Stimulated activated CD4-positive, alpha-beta T cell treated with anti-CD3 and anti-CD28 coated beads, Interleukin-12 subunit alpha, Interleukin-12 subunit beta, amount 100 ng/mL, for 24 hours (primary cell): ENCODE results near the gene TENT5C.
A peak's percentile ranks its signal among the peaks of the same experiment; 100 is the strongest.
"Not testable (repeated sequence)": the region's sequence is repeated elsewhere in the genome, so short reads cannot be mapped to it uniquely, and the experiment has no call there.

Source experiments
- DNase-seq, 2 experiments: peaks; one replicate each; pipeline ENCODE4 v3.0.0-alpha.2; 2020; ENCODE audit warnings: low read depth in 2 of 2

Gene TENT5C

DNA sequence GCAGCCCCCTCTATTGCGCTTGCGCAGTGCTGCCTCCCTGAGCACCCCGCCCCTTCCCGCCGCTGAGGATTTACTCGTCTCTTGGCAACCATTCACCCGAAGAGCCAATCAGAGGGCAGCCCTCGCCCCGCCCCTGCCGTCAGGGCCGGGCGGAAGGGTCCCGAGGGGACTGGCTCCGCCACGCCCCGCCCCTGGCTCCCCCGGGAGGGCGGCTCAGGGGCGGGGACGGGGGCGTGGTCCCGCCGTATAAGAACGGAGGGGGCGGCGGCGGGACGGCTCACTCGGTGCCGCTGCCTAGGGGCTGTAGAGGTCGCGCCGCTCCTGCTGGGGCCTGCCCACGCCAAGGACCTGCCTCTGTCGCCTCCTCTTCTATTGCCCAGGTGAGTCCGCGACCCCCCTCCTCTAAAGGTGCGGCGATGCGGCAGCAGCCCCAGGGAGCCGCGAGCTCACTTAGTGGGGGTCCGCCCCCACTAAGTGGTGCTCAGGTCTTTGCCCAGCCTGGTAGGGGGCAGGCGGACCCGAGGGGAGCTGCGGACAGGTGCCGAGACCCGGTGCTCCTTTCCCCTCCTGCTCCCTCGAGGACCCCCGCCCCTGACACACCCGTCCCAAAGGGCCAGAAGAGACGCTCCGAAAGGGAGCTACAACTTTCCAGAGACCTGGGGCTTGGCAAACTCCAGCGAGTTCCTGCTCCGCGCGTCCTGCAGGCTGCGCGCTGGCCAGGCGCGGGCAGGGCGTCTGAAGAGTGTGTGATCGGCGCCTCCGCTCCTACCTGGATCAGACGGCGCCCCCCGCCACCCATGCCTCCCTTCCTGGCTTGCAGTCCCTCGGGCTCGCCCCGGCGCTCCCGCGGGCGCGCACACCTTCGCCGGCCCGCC is at the start of gene TENT5C:
Gene TENT5C, plus strand, starts transcription at position 275 of the 875 bp plus-strand sequence. CDS start 16,821 bp downstream, outside the sequence.
- peak; percentile 92 to 96 for DNase-seq

DNA sequence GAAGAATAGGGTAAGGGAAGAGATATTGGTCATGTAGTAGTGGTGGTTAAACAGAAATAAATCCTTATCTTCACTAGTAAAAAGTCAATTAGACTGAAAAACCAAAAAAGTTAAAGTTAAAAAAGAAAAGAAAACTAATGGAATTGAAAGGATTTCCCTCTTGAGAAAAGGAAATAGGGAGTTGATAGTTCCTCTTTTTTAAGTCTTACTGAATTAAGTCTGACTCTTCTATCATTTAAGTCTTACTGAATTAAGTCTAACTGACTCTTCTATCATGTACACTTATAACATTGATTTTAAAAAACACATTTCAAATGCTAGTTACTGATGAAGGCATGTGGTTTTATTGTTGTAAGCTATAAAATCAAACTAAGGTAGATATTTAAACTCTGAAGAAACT is 49.5 kb upstream of the TENT5C start:
- no peak for DNase-seq

DNA sequence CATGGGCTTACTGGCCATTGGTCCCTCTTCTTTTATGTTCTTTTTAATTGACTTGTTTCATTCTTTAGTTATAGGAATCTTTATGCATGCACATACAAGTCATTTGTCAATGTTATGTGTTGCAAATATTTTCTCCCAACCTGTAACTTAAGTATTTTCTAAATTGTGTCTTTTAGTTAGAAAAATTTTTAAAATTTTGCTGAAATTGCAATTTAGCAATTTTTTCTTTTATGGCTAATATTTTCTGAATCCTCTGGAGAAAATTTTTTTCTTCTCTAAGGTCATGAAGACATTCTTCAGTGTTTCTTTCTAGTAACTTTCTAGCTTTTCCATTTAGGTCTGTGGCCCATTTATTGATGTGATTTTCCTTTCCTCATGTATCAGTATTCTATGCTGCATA is 48.9 kb upstream of the TENT5C start:
- no peak for DNase-seq

DNA sequence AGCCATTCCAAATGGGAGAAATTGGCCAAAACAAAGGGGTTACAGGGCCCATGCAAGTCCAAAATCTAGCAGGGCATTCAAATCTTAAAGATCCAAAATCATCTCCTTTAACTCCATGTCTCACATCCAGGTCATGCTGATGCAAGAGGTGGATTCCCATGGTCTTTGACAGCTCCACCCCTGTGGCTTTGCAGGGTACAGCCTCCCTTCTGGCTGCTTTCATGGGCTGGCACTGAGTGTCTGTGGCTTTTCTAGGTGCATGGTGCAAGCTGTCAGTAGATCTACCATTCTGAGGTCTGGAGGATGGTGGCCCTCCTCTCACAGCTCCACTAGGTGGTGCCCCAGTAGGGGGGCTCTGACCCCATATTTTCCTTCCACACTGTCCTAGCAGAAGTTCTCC is 47.4 kb upstream of the TENT5C start:
- DNase-seq: not testable (repeated sequence)

DNA sequence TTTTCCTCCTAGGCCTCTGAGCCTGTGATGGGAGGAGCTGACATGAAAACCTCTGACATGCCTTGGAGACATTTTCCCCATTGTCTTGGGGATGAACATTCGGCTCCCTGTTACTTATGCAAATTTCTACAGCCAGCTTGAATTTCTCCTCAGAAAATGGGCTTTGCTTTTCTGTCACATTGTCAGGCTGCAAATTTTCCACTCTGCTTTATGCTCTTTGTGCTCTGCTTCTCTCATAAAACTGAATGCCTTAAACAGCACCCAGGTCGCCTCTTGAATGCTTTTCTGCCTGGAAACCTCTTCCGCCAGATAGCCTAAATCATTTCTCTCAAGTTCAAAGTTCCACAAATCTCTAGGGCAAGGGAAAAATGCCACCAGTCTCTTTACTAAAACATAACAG is 46.7 kb upstream of the TENT5C start:
- DNase-seq: no peak

DNA sequence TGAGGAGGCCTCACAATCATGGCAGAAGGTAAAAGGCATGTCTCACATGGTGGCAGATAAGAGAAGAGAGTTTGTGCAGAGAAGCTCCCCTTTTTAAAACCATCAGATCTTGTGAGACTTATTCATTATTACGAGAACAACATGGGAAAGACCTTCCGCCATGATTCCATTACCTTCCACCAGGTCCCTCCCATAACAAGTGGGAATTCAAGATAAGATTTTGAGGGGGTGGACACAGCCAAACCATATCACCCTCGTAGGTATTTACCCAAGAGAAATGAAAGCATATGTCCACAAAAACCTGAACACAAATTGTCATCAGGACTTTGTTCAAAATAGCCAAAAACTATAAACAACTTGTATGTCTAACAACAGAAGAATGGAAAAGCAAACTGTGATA is 45.9 kb upstream of the TENT5C start:
- DNase-seq: no peak

DNA sequence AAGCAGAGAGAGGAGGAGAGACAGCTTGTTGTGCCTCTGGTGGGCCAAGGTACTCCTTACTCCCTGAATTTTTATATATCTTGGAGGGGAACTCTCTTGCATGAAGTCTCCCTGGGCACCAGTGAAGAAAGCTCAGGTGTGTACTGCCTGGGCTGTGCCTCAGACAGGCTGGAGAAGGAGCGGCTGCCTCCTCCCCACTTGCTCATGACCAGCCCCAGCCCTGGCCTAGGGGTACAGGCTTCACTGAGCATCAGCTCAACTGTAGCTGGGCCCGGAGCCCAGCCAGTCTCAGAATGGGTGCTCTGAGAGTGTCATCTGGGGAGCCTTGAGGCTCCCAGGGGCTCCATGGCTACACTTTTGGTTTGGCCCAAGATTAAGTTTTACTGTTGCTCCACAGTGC is 44.8 kb upstream of the TENT5C start:
- DNase-seq: no peak

DNA sequence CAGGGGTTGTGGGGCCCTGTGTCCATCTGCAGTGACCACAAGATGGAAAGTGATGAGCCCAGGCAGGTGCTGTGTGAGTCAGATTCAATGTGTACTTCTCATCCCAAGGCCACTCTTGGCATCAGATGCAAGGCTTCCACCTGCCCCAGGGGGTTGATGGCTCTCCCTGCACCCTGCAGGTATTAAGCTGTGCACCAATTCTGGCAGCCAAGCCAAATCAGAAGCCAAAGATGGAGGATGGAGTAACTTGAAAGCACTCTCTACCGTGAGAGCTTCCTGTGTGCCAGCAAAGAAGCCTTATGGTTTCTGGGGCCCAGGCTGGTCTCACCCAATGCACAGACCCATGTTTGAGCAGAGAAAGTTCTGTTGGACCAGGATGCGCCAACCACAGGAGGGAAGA is 44.3 kb upstream of the TENT5C start:
- no peak for DNase-seq

DNA sequence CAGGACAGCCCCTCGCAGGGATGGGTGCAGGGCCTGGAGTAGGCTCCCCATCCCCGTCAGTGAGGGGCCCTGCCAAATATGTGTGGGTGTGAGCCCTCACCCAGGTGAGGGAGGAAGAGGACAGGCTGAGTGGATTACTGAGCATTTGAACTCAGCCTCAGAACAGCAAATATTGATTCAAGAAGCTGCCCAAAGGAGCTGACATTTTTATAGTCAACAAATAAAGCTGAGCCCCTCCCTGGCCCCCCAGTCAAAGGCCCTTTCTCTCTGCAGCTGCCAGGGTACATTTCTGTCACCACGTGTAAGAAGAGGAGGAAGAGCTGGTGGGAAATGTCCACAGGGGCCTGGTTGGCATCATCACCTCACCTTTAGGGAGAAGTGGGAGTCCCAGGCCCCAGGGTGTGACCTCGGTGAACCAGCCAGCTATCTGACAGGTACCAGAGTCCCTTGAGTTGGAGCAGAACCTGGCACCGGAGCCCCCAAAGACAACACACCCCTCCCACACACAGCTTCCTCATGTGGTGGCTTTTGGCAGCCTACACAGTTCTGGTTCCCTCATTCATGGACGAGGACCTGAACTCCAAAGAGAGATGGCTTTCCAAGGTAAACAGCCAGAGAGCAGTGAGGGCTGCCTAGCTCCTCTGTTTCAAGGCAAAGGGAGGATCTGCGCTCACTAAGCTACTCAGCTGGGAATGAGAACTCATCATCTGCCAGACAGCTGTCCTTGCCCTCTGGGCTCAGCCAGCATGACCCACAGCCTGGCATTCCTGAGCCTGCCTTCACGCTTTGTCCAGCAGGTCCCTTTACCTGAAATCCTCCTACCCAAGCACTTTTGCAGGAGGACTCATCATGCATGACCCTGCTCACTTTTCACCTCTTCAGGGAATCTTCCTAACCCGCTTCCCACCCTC is 43.0 kb upstream of the TENT5C start:
- DNase-seq: no peak

DNA sequence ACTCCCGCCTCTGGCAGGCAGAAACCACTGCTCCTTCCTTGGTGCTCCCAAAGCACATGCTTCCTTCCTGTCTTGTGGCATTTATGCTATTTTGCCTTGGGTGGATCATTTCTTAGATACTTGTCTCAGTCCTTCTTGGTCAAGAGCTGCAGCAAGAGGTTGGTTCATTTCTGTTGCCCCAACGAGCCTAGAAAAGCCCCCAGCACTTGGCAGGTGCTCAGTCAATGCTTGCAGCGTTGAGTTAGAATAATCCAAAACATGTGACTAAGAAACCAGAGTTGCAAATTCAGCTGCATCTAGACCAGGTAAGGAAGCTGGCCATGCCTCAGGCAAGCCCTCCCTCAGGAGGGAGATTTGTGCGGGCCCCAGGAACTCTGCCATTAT is 42.4 kb upstream of the TENT5C start:
- no peak for DNase-seq

DNA sequence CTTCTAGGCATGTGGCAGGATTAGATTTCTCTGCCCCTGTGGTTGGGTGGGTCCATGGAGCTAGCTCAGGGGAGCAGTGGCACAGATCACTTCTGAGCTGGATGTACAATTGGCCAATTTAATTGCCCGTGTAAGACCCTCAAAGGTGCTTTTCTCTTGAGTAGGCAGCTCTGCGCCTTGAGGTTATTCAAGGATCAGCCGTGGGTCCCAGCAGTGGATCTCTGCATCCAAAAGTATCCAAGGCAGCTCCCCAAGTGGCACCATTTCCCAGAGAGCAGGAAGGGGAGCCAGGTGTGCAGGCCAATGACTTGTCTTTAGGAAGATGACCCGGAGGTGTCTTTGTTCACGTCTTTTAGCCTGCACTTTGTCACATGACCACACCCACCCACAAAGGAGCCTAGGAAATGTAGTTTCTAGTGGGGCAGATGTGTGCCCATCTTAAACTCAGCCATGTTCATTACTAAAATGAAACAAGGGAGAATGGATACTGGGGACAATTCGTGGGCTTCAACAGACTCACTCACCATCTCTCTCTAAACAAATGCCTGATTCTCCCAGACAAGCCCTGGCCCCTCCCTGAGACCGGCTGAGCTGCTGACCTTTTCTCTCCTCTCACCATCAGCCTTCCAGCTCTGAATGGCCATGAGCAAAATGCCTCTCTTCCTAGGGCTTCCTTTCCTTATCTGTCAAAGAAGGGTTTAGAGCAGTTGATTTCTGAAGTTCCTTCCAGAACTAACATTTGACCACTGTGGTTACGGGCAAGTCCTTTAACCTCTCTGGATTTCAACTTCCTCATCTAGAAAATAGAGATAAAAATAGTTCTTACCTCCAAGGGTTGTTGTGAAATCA is 41.4 kb upstream of the TENT5C start:
- no peak for DNase-seq

DNA sequence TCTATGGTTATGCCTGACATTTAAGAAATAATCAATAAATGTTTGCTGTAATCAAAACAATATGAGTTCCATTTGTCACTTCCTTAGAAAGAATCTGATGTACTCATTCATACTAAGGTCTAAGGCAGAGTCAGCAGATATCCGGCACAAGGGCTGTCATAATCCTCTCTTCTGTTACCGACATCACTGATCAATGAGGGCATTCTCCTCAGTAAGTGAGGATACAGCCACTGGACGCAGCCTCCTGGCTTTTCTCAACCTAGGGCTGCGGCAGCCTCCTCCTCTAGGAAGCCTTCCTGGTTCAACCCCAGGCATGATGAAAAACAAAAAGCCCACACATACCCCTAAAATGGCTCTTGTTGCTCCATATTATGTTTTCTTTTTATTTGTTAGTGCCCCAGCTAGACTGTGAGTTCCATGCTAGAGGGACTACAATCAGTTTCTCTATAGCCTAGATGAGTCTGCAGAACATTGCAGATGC is 40.7 kb upstream of the TENT5C start:
- no peak for DNase-seq

DNA sequence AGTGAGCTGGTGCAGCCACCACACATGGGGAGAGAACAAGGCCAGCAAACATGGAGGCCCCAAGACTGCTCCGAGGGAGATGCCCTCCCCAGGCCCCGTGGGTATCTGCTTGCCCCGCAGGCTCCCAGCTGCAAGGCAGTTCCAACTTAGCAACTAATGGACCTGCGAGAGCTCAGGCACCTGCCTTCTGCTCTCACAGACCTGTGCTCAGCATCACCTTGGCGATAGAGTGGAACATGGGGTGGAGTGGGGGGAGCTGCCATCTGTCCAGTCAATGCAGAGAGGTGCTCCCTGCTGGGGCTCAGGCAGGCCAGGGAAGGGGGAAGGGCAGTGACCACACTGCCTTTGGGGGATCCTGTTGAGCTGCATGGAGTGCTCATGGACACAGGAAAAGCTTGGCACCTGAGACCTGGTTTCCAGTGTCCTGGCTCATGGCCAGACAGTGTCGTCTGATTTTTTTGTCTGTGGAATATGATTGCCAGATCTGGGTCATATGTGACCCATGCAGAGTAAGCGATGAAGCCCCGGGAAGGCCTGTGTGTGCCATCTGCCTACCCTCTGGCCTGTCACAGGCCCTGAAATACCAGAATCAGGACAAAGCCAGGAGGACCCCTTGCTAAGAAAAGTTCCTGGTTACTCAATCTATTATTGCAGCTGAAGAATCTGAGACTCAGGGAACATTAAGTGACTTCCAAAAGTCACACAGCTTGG is 39.9 kb upstream of the TENT5C start:
- DNase-seq: no peak

DNA sequence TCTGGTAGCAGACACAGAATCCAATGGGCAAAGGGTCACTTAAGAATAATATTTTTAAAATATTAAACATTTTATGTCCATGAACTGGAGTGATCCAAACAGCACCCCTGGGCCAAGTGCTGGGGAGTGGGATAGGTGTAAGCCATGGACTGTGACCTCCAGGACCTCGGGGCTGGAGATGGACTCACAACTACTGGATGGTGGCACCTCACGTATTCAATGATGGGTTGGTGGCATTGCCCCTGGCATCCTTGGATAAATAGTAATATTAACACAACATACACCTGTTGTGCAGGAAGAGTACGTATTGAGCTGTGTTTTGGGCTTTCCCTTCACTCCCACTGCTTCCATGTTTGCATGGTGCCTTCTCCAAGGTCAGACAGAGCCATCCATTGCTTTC is 39.3 kb upstream of the TENT5C start:
- DNase-seq: no peak

DNA sequence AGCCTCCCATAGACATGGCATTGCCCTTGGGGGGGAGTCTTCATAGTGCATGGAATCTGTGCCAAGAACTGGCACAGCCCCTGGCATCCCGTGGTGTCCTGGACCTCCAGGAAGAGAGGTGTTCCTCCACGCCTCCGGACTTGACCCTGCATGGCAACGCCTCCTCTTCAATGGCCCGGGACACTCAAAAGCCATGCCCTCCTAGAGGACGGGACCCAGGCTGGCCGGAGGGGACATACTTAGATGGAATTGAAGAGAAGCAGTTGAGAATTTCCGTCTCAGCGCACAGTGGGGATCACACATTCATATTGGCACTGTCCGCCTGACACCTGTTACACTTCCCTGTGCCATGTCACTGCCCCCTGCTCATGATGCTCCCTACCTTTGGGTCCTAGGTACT is 38.4 kb upstream of the TENT5C start:
- no peak for DNase-seq

DNA sequence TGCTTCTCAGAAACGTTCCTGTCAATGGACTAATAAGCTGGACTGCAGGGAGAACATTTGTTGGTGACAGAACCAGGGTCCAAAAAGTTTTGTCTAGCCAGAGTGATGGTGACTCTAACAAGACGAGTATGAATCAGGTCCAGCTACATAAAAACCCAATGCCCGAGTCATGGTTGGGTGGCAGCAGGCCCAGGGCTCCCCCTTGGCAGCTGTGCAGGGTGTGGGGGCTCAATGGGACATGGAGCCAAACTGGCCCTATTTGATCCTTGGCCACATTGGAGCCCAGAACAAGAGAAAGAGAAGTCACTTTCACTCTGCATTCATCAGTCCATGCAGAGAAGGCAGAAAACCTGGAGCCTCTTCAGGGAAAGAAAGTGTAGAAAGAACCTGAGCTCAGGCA is 37.9 kb upstream of the TENT5C start:
- DNase-seq: no peak

DNA sequence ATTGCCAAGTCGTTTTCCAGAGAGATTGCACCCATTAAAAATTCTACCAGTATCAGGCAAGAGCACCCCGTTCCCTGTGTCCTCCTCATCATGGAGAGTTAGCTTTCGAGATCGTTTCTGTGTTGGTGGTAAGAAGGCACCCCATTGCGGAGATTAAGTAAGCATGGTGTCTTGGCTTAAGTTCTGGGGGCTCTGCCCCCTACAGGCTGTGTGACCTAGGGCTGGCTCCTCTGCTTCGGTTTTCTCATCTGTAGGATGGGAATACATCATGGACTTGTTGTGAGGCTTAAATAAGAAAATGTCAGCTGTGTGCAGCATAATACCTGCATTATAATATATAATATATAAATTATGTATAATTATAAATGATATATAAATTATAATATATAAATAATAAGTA is 36.8 kb upstream of the TENT5C start:
- no peak for DNase-seq

DNA sequence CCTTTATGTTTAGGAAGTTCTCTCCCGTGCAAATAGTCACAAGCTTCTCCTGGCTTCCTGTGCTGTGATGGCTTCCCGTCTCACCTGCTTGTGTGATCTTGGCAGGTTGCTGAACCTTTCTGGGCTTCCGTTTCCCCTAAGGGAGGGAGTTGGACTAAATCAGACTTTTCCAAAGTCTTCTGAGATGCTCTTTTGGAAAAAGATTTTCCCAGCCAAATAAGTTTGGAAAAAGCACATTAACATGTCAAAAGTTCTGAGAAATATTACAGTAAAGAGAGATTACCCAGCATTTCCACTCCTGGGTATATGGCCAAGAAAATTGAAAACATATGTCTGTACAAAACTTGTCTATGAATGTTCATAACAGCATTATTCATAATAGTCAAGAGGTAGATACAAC is 36.0 kb upstream of the TENT5C start:
- no peak for DNase-seq

DNA sequence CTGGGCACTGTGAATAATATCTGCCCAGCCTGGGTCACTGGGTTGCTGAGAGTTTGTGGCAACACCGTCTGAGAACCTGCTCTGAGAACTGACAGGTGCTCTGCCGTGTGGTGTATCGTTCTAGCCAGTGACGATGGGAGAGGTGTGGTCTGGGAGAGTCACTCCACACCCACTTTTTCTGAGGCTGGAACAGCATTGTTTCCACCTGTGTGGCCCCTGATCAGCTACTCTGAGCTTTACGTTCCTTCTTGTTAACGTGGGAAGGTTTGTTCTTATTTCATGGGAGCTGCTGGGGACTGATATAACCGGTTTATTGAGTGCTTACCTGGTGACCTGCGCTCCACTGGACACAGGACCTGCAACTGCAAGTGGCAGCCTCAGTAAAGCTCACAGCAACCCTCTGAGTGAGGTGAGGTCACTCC is 34.8 kb upstream of the TENT5C start:
- DNase-seq: no peak

DNA sequence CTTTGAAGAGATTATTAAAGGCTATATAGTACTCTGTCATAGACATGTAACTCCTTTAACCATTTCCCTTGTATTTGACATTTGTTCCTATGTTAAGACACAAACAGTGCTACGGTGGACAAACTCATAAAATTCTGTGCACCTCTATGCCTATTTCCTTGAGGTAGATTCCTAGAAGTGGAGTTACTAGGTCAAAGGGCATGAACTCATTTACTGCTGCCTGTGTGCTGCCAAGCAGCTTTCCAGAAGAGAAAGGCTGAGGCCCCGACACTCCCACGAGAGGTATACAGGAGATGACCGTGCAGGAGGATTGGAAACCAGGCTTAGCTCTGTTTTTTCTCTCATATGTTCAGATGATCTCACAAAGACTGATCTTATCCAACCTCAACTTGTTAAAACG is 34.4 kb upstream of the TENT5C start:
- no peak for DNase-seq

DNA sequence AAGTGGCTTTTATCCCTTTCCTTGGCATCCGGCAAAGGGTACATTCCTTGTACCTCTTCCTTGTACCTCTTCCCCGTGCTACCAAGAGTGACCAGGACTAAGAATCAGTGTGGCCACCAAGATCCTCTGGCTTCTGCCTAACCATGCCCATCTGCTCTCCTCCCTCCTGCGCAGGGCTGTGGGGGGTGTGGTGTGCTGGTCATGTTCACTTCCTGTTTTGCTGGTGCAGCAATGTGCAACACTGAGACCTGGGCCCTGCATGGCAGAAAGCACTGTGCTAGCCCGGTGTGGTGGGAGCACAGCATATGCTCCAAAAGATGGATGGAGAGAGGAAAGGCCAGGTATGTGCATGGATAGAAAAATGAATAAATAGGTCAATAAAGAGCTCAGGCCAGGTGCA is 33.3 kb upstream of the TENT5C start:
- DNase-seq: no peak
